ENCODE measurements around the gene COMMD1. TPM values are rescaled to one million over a fixed set of nuclear protein-coding genes. Genes with fewer than 3 reads are reported as not detected.
"Not testable (repeated sequence)": the region's sequence is repeated elsewhere in the genome, so short reads cannot be mapped to it uniquely, and the experiment has no call there.

Gene COMMD1
- polyA plus RNA-seq, 2 of the 4 experiments (the other 2 are of a cell fraction) = 54.1 to 57.3 TPM

DNA sequence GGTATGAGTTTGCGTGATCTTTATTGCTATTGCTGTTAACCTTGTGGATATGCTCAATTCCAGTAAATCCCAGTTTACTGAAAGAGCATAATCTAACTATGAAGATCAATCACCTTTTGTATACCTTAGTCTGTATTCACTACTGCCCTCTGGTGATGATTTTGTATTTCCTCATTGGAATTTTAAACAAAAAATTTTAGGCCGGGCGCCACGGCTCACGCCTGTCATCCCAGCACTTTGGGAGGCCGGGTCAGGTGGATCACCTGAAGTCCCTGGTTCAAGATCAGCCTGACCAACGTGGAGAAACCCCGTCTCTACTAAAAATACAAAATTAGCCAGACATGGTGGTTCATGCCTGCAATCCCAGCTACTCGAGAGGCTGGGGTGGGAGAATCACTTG, 5.1 kb downstream of the COMMD1 start:
- Histone ChIP-seq H3K4me3 (no peak overlapping the region), H3K27ac (no peak overlapping the region), H3K4me1 (peaks cover 9% of the 10 kb centered on the region; the same call in 2 of the 3 replicates), H3K9me3 (no peaks in the 10 kb centered on the region), H3K4me2 (no peak overlapping the region)
- CTCF ChIA-PET = interaction anchor here (0.7 to 3.3 kb wide), 5 partner anchors 8 to 776 kb away, joined by 4 to 16 read pairs (median 6); no protein-coding TSS in a partner anchor
- POLR2A ChIA-PET = no interaction called here
- DNase-seq (ENCODE audit: low read depth in 1 of 2, low spot score in 1 of 2) = no peak
- TF ChIP-seq JUNB (IDR thresholded peaks at IDR 0.05) (no peak), RFX5 (IDR thresholded peaks at IDR 0.05) (no peak), FOXS1 (CRISPR knock-in tag; IDR thresholded peaks at IDR 0.05) (no peak), SMC3 (IDR thresholded peaks at IDR 0.05) (peak; percentile 40; the same call in 2 of the 3 replicates), RAD21 (conservative IDR thresholded peaks at IDR 0.05 in 1 of 2, IDR thresholded peaks at IDR 0.05 in 1 of 2) (peak; percentile 35 to 36; a peak in 3 of 5 replicates), HOXA7 (CRISPR knock-in tag; IDR thresholded peaks at IDR 0.05) (no peak), E2F6 (IDR thresholded peaks at IDR 0.05; ENCODE audit: borderline replicate concordance, low read depth) (no peak), KDM1A (IDR thresholded peaks at IDR 0.05; ENCODE audit: low read depth) (no peak), CTCF (IDR thresholded peaks at IDR 0.05) (peak; percentile 61), ESRRA (IDR thresholded peaks at IDR 0.05; ENCODE audit: borderline replicate concordance, low read length) (no peak), HES2 (IDR thresholded peaks at IDR 0.05) (no peak), MAZ (IDR thresholded peaks at IDR 0.05; ENCODE audit: borderline replicate concordance, low read depth, low read length) (no peak), MAFK (IDR thresholded peaks at IDR 0.05; ENCODE audit: partially characterized antibody) (no peak), ZC3H11A (IDR thresholded peaks at IDR 0.05) (no peak)
- TF ChIP-seq, protein P1, sequence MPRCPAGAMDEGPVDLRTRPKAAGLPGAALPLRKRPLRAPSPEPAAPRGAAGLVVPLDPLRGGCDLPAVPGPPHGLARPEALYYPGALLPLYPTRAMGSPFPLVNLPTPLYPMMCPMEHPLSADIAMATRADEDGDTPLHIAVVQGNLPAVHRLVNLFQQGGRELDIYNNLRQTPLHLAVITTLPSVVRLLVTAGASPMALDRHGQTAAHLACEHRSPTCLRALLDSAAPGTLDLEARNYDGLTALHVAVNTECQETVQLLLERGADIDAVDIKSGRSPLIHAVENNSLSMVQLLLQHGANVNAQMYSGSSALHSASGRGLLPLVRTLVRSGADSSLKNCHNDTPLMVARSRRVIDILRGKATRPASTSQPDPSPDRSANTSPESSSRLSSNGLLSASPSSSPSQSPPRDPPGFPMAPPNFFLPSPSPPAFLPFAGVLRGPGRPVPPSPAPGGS (IDR thresholded peaks at IDR 0.05) = no peak
- no peak for FAIRE-seq
- peak in 1 of 2 experiments; percentile 24; a peak in 2 of 6 replicates for ATAC-seq
- WGBS (ENCODE audit: missing lambda C conversion rate) = 56% methylated on average over 9 of the region's 9 CpGs

- TF ChIP-seq HMGXB4 (CRISPR knock-in tag; IDR thresholded peaks at IDR 0.05; ENCODE audit: borderline replicate concordance) (no peak), EHF (CRISPR knock-in tag; IDR thresholded peaks at IDR 0.05) (no peak), CTCF (IDR thresholded peaks at IDR 0.05) (peak; percentile 46), ZFP36 (IDR thresholded peaks at IDR 0.05; ENCODE audit: borderline replicate concordance, partially characterized antibody) (no peak), RAD21 (conservative IDR thresholded peaks at IDR 0.05 in 1 of 2, IDR thresholded peaks at IDR 0.05 in 1 of 2) (peak; percentile 32 to 56; a peak in 2 of 5 replicates), CBX2 (IDR thresholded peaks at IDR 0.05; ENCODE audit: borderline replicate concordance, low read depth) (no peak), MAZ (IDR thresholded peaks at IDR 0.05; ENCODE audit: borderline replicate concordance, low read depth, low read length) (no peak), E2F6 (IDR thresholded peaks at IDR 0.05; ENCODE audit: borderline replicate concordance, low read depth) (no peak), TFCP2L1 (CRISPR knock-in tag; IDR thresholded peaks at IDR 0.05) (no peak), MAFK (IDR thresholded peaks at IDR 0.05; ENCODE audit: partially characterized antibody) (no peak)
- TF ChIP-seq, protein P2, sequence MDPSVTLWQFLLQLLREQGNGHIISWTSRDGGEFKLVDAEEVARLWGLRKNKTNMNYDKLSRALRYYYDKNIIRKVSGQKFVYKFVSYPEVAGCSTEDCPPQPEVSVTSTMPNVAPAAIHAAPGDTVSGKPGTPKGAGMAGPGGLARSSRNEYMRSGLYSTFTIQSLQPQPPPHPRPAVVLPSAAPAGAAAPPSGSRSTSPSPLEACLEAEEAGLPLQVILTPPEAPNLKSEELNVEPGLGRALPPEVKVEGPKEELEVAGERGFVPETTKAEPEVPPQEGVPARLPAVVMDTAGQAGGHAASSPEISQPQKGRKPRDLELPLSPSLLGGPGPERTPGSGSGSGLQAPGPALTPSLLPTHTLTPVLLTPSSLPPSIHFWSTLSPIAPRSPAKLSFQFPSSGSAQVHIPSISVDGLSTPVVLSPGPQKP (IDR thresholded peaks at IDR 0.05; ENCODE audit: low read depth, low read length) = no peak
Observed at GRCh38 chr2:61911510-61911909, 6.0 kb downstream of the COMMD1 start.

DNA sequence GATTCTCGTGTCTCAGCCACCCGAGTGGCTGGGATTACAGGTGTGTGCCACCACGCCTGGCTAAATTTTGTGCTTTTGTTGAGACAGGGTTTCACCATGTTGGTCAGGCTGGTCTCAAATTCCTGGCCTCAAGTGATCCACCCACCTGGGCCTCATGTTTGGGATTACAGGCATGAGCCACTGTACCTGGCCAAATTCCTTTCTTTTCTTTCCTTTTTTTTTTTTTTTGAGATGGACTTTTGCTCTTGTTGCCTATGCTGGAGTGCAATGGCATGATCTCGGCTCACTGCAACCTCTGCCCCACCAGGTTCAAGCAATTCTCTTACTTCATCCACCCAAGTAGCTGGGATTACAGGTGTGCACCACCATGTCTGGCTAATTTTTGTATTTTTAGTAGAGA, 9.3 kb downstream of the COMMD1 start:
- FAIRE-seq; POLR2A ChIA-PET; H3K9me3 ChIP-seq; H3K4me1 ChIP-seq; H3K27ac ChIP-seq; ATAC-seq; DNase-seq (ENCODE audit: low read depth in 1 of 2, low spot score in 1 of 2); H3K4me3 ChIP-seq; H3K4me2 ChIP-seq: not testable (repeated sequence)
- 92% methylated on average over 4 of the region's 4 CpGs for WGBS (ENCODE audit: missing lambda C conversion rate)
- CTCF ChIA-PET = interaction anchor here (1.4 kb wide), 1 partner anchor 497 kb away, joined by 3 read pairs; no protein-coding TSS in a partner anchor

More at GRCh38 chr2:61911510-61911909, 6.0 kb downstream of the COMMD1 start:
- ATAC-seq = peak; percentile 90
- POLR2A ChIA-PET = no interaction called here
- Histone ChIP-seq H3K4me3 (no peak overlapping the region), H3K27ac (no peak overlapping the region), H3K4me1 (peaks cover 6% of the 10 kb centered on the region; the same call in 2 of the 3 replicates), H3K4me2 (no peak overlapping the region), H3K9me3 (no peaks in the 10 kb centered on the region)
- FAIRE-seq = no peak
- WGBS (ENCODE audit: missing lambda C conversion rate) = 76% methylated on average over 4 of the region's 4 CpGs
- CTCF ChIA-PET = interaction anchor here (1.4 to 3.3 kb wide), 4 partner anchors 14 to 777 kb away, joined by 4 to 16 read pairs (median 12); no protein-coding TSS in a partner anchor
- DNase-seq (ENCODE audit: low read depth in 1 of 2, low spot score in 1 of 2) = peak in 1 of 2 experiments; percentile 52
